Astrocyte of the hippocampus (primary cell): Measurements from ENCODE around the gene MSL3.

Source experiments
- DNase-seq: peaks from one replicate; pipeline ENCODE4 v3.0.0; 2011; ENCODE audit warnings: low read depth, low spot score

Gene MSL3, protein sequence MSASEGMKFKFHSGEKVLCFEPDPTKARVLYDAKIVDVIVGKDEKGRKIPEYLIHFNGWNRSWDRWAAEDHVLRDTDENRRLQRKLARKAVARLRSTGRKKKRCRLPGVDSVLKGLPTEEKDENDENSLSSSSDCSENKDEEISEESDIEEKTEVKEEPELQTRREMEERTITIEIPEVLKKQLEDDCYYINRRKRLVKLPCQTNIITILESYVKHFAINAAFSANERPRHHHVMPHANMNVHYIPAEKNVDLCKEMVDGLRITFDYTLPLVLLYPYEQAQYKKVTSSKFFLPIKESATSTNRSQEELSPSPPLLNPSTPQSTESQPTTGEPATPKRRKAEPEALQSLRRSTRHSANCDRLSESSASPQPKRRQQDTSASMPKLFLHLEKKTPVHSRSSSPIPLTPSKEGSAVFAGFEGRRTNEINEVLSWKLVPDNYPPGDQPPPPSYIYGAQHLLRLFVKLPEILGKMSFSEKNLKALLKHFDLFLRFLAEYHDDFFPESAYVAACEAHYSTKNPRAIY

GRCh38 chrX:11757719-11758399, at the start of gene MSL3:
TSS of gene MSL3 (plus strand) at chrX:11758237. CDS start at chrX:11758264, 27 bp downstream.
- DNase-seq: peak; percentile 80

- no peak for DNase-seq
Measured at GRCh38 chrX:11722304-11722703, 35.7 kb upstream of the MSL3 start.

GRCh38 chrX:11724122-11725017, 33.7 kb upstream of the MSL3 start:
- peak; percentile 48 for DNase-seq

- DNase-seq: no peak
Measured at GRCh38 chrX:11725631-11726442, 32.2 kb upstream of the MSL3 start.

GRCh38 chrX:11728556-11728955, 29.5 kb upstream of the MSL3 start:
- DNase-seq: no peak

DNA sequence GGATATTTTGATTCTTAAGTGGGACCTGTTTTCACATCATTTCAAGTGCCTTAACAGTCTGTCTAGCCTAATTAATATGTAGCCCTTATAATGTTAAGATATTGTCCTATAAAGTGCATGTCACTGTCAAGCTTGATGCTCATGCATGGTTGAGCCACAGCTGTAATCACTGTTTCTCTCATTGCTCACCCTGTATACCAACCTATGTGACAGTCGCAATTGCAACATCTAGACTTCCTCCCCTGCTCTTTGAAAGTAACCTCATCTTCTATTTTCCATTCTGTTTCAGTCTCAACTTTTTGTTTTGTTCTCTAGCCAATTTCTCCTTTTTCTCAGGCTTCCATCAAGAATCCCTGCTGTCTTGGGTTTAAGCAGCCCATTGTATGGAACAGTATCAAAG, 24.4 kb upstream of the MSL3 start:
- no peak for DNase-seq

- no peak for DNase-seq
Measured at GRCh38 chrX:11739776-11740175, 18.3 kb upstream of the MSL3 start.

DNA sequence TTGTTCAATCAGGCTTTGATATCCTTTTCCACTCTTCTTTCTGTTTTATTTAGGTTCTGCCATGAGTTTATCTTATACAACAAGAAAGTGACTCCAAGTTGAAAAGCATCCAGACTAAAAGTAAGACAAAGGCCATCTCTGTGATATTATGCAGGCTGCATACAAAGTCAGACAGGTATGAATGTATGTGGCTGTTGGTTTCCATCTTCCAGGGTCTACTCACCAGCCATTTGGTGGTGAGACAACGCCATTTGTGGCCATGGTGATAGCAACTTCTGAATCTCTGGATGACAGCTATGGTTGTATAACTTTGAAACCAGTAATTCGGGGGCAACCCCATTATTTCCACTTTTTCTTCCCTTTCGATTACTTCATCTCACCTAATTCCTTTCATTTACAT, 17.2 kb upstream of the MSL3 start:
- no peak for DNase-seq

DNA sequence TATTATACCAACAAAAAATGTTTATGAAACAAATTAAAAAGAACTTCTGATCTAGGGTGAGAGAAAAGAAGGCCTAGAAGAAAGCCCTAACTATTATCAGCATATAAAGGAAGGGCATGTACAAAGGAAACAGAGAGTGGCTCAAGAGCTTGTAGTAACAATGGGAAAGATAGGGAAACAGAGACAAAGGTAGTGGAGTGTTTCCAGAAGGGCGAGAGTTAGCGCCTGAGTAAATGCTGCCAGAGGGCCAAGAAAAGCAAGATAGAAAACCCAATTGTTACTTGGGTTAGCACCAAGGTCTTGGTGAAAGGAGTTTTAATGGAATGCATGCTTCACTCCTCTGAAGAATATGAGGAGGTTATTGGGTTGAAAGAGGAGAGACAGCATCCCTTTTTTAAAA, 16.5 kb upstream of the MSL3 start:
- peak; percentile 1 for DNase-seq

DNA sequence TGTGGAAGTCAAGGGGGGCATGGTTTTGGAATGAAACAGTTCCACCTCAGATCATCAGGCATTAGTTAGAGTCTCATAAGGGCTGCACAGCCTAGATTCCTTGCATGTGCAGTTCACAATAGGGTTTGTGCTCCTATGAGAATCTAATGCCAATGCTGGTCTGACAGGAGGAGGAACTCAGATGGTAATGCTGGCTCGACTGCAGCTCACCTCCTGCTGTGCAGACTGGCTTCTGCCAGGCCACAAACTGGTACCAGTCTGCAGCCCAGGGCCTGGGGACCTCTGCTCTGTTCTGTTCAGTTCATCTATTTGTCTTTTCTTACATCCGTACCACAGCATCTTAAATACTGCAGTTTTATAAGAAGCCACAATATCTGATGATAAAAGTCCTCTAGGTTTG, 12.2 kb upstream of the MSL3 start:
- no peak for DNase-seq

- no peak for DNase-seq
Measured at GRCh38 chrX:11750046-11750445, 8.0 kb upstream of the MSL3 start.

DNA sequence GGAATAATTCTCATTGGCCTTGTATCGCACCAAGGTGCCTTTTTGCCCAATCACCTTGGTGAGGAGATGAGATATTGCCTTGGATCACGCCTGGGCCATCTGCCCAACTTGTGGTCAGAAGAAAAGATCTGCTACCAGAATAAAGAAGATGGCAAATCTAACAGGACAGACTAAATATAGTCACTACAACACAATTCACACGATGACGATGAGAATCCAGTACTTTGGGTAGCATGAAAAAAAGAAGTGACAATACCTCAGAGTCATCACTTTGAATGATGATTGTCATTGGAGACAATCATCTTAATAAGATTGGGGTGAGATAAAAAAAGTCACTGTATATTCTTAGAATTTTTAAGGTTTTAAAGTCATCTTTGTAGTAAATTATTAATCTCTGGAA, 7.3 kb upstream of the MSL3 start:
- DNase-seq: no peak

DNA sequence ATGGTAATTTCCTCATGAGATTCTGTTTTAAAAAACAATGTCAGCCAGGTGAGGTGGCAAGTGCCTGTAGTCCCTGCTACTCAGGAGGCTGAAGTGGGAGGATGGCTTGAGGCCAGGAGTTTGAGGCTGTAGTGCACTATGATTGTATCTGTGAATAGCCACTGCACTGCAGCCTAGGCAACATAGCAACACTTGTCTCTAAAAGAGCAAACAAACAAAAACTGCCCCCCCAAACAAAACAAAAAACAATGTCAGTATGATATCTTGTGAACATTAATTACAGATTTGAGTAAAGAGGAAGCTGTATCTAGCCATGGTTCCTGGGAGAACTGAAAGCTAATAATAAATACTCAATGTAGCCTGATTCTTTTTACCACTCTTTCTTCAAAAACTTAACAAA, 6.8 kb upstream of the MSL3 start:
- DNase-seq: no peak

DNA sequence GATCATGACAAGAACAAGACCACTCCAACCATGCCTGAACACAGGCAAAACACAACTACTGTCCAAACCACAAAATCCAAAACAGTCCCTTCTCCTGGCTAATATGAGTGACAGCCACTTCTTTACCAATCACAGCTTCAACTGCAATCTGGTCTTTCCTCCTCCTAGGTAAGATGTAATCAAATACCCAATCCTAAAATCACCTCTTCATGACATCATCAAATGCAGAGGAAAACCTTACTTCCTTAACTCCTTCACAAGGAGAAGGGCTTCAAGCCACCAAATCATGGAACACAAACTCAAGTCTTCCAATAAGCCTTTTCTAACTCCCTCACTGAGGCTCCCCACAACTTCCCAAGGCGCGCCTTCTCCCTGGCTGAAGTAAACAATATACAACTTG, 4.4 kb upstream of the MSL3 start:
- DNase-seq: no peak

- DNase-seq: no peak
Measured at GRCh38 chrX:11754958-11755645, 2.9 kb upstream of the MSL3 start.

GRCh38 chrX:11755724-11756123, 2.3 kb upstream of the MSL3 start:
- no peak for DNase-seq

GRCh38 chrX:11756354-11757318, 1.4 kb upstream of the MSL3 start:
- peak; percentile 12 for DNase-seq

DNA sequence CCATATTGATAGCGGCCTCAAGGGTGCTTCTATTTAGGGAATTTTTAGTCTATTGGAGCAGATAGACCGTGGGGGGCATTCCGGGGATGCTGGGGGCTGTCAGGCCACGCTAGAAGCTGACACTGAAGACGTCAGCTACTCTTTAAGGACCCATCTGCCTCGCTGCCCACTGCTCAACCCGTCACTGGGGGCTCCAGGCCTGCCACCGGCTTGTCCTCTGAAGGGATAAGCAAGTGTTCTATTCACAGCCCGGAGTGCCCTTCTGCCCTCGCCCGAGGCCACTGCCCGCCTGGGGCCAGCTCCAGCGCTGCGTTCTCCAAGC, 679 bp upstream of the MSL3 start:
- DNase-seq: no peak

GRCh38 chrX:11758400-11759171, 549 bp downstream of the MSL3 start:
- DNase-seq: peak; percentile 92
